Fibroblast of mammary gland (primary cell): ENCODE results near the gene PREB.
"Not testable (repeated sequence)": the region's sequence is repeated elsewhere in the genome, so short reads cannot be mapped to it uniquely, and the experiment has no call there.

ENCODE experiments used
- DNase-seq: peaks from one replicate; pipeline ENCODE4 v3.0.0-alpha.2; 2010; ENCODE audit warnings: low read depth
- H3K4me3 ChIP-seq: 2 replicates; pipeline ENCODE4 v1.5.1; 2011; ENCODE audit warnings: low read depth, mild to moderate bottlenecking, low read length, moderate library complexity; ENCODE audit not compliant: control insufficient read depth
- TF ChIP-seq, protein P1 (sequence below): conservative IDR thresholded peaks from 2 replicates; pipeline ENCODE4 v1.5.1; 2011; ENCODE audit warnings: low read depth, low read length, inconsistent platforms; ENCODE audit not compliant: control insufficient read depth, insufficient read depth

The PREB gene, protein sequence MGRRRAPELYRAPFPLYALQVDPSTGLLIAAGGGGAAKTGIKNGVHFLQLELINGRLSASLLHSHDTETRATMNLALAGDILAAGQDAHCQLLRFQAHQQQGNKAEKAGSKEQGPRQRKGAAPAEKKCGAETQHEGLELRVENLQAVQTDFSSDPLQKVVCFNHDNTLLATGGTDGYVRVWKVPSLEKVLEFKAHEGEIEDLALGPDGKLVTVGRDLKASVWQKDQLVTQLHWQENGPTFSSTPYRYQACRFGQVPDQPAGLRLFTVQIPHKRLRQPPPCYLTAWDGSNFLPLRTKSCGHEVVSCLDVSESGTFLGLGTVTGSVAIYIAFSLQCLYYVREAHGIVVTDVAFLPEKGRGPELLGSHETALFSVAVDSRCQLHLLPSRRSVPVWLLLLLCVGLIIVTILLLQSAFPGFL

GRCh38 chr2:27133905-27134780, at the start of gene PREB:
Gene PREB (minus strand): TSS chr2:27134636. CDS start chr2:27134421, 215 bp downstream.
- TF ChIP-seq, protein P1, sequence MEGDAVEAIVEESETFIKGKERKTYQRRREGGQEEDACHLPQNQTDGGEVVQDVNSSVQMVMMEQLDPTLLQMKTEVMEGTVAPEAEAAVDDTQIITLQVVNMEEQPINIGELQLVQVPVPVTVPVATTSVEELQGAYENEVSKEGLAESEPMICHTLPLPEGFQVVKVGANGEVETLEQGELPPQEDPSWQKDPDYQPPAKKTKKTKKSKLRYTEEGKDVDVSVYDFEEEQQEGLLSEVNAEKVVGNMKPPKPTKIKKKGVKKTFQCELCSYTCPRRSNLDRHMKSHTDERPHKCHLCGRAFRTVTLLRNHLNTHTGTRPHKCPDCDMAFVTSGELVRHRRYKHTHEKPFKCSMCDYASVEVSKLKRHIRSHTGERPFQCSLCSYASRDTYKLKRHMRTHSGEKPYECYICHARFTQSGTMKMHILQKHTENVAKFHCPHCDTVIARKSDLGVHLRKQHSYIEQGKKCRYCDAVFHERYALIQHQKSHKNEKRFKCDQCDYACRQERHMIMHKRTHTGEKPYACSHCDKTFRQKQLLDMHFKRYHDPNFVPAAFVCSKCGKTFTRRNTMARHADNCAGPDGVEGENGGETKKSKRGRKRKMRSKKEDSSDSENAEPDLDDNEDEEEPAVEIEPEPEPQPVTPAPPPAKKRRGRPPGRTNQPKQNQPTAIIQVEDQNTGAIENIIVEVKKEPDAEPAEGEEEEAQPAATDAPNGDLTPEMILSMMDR = peak; percentile 40
- DNase-seq = peak; percentile 92
- peak within 1 kb of the TSS; percentile 88 for H3K4me3 ChIP-seq

- no peak overlapping the region for H3K4me3 ChIP-seq
- DNase-seq = peak; percentile 57
- TF ChIP-seq, protein P1 = no peak
Observed at GRCh38 chr2:27184115-27184514, 49.7 kb upstream of the PREB start.

GRCh38 chr2:27182346-27182745, 47.9 kb upstream of the PREB start:
- DNase-seq = peak; percentile 88
- TF ChIP-seq, protein P1 = no peak
- H3K4me3 ChIP-seq = no peak overlapping the region

GRCh38 chr2:27179344-27180000, 45.0 kb upstream of the PREB start:
- no peak overlapping the region for H3K4me3 ChIP-seq
- TF ChIP-seq, protein P1 = no peak
- DNase-seq = no peak

GRCh38 chr2:27178469-27178868, 44.0 kb upstream of the PREB start:
- no peak for DNase-seq
- TF ChIP-seq, protein P1 = no peak
- no peak overlapping the region for H3K4me3 ChIP-seq

GRCh38 chr2:27177441-27178351, 43.3 kb upstream of the PREB start:
- TF ChIP-seq, protein P1 = no peak
- DNase-seq = no peak
- H3K4me3 ChIP-seq = no peak overlapping the region

GRCh38 chr2:27175781-27176180, 41.3 kb upstream of the PREB start:
- not testable (repeated sequence) for DNase-seq, H3K4me3 ChIP-seq
